Hypothalamus (tissue), 51 donors: ENCODE measurements around the gene HMGCL.
"Not testable (repeated sequence)": the region's sequence is repeated elsewhere in the genome, so short reads cannot be mapped to it uniquely, and the experiment has no call there.

Experiments used
- DNase-seq, 51 donors: peaks; one replicate each; lab custom pipeline; 2025; lab: John Stamatoyannopoulos, UW

The HMGCL gene

GRCh38 chr1:23799570-23800399 is 25.4 kb downstream of the HMGCL start:
- DNase-seq: peak in 18 of 51 donors; percentile 14 to 72 (median 40)

GRCh38 chr1:23799255-23799569 is 26.0 kb downstream of the HMGCL start:
- no peak for DNase-seq

GRCh38 chr1:23798662-23799142 is 26.5 kb downstream of the HMGCL start:
- no peak for DNase-seq

GRCh38 chr1:23797478-23798448 is 27.5 kb downstream of the HMGCL start:
- no peak for DNase-seq

- DNase-seq: no peak
These were observed 28.6 kb downstream of the HMGCL start for GRCh38 chr1:23796466-23797271.

GRCh38 chr1:23795676-23796465 is 29.4 kb downstream of the HMGCL start:
- no peak for DNase-seq

GRCh38 chr1:23794732-23795182 is 30.5 kb downstream of the HMGCL start:
- not testable (repeated sequence) for DNase-seq

GRCh38 chr1:23793861-23794731 is 31.1 kb downstream of the HMGCL start:
- no peak for DNase-seq

GRCh38 chr1:23793018-23793781 is 32.0 kb downstream of the HMGCL start:
- DNase-seq: peak in 8 of 51 donors; percentile 8 to 36 (median 24)

- no peak for DNase-seq
These were observed 32.9 kb downstream of the HMGCL start for GRCh38 chr1:23792151-23792945.

GRCh38 chr1:23791516-23792047 is 33.6 kb downstream of the HMGCL start:
- DNase-seq: peak in 2 of 51 donors; percentile 17 to 19

- DNase-seq: peak; percentile 69 to 97 (median 92)
These were observed 34.3 kb downstream of the HMGCL start, which contains the start of gene LYPLA2 for GRCh38 chr1:23790696-23791515. LYPLA2 (plus strand) TSS chr1:23791145; CDS start chr1:23792683, 1,538 bp downstream.

- no peak for DNase-seq
These were observed 36.5 kb downstream of the HMGCL start for GRCh38 chr1:23788695-23789094.

GRCh38 chr1:23787701-23788100 is 37.5 kb downstream of the HMGCL start:
- DNase-seq: no peak

- no peak for DNase-seq
These were observed 40.4 kb downstream of the HMGCL start for GRCh38 chr1:23784846-23785245.

GRCh38 chr1:23783141-23783540 is 42.1 kb downstream of the HMGCL start:
- DNase-seq: not testable (repeated sequence)
